Peyer's patch (tissue), 4 donors: Measurements from ENCODE around the gene SAPCD1.

ENCODE experiments used
- CTCF ChIP-seq, 6 experiments: fragments of 450-650 bp in 4 of 6; fragments of 200-600 bp in 2 of 6; sonication (generic) in 1 of 6; IDR thresholded peaks; one replicate each; pipeline ENCODE4 v1.5.1; 2017 to 2019; ENCODE audit warnings: antibody characterized with exemption in 6 of 6, mild to moderate bottlenecking in 3 of 6, moderate library complexity in 1 of 6
- POLR2A ChIP-seq, 2 donors: fragments of 450-650 bp; IDR thresholded peaks; one replicate each; pipeline ENCODE4 v1.5.1; 2017; ENCODE audit warnings: antibody characterized with exemption in 2 of 2, mild to moderate bottlenecking in 2 of 2, moderate library complexity in 2 of 2

DNA sequence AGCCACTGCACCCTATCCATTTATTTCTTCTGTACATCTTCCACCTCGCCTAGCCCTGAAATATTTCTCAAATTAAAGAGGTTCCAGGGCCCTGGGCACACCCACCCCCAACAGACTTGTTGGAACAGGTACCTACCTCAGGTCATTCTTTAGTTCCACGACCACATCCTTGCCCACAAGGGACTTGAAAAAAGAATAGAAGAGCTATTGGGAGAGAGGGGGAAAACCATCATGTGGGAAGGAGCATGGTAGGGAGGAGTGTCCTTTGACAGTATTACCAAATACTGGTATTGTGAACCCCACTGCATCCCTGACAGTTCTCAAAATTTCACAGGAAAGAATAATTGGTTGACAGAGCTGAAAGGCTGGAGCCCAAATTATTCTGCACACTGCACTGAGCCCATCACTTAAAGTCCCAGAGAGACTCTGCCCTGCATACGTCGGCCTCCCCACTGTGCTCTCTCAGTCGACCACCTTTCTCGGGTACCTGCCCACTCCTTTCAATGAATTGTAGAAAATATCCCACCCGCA lies 43.5 kb downstream of the SAPCD1 start:
- TF ChIP-seq CTCF (IDR thresholded peaks at IDR 0.05) (no peak), POLR2A (IDR thresholded peaks at IDR 0.05) (no peak)
